Bronchial epithelial cell (primary cell): Measurements from ENCODE around the gene PPM1F. TPM values are rescaled to one million over a fixed set of nuclear protein-coding genes. Genes with fewer than 3 reads are reported as not detected.

Experiments
- DNase-seq: peaks from one replicate; pipeline ENCODE4 v3.0.0-alpha.2; 2010; ENCODE audit warnings: low read depth
- FAIRE-seq: peaks from 2 replicates; lab custom pipeline; 2011; peaks lifted over from hg19 to GRCh38; lab: Jason Lieb, UNC
- H3K27me3 ChIP-seq: 2 replicates; pipeline ENCODE4 v1.5.1; 2011; ENCODE audit warnings: low read length; ENCODE audit not compliant: control insufficient read depth, insufficient read depth
- H3K36me3 ChIP-seq: 2 replicates; pipeline ENCODE4 v1.5.1; 2011; ENCODE audit warnings: low read length; ENCODE audit not compliant: control insufficient read depth, insufficient read depth
- H3K4me3 ChIP-seq: 2 replicates; pipeline ENCODE4 v1.5.1; 2011; ENCODE audit warnings: mild to moderate bottlenecking, low read depth, low read length, control low read depth
- CTCF ChIP-seq: IDR thresholded peaks from 2 replicates; pipeline ENCODE4 v1.5.1; 2011; ENCODE audit warnings: mild to moderate bottlenecking, moderate library complexity, low read length, control low read depth, inconsistent platforms; ENCODE audit not compliant: insufficient read depth, severe bottlenecking
- total RNA-seq: library from RNA; depleted of rRNA; stranded (reverse); fragments of >200 nt; gene quantifications from 2 replicates; pipeline ENCODE4 v1.2.1, GENCODE V29; 2014

Gene PPM1F
- total RNA-seq = 16.1 and 17.9 TPM in 2 replicates

- no peaks in the 10 kb centered on the region for H3K27me3 ChIP-seq
- no peaks in the 10 kb centered on the region for H3K36me3 ChIP-seq
- DNase-seq (peak; percentile 54), FAIRE-seq (no peak)
- peak within 1 kb of the TSS; percentile 85 for H3K4me3 ChIP-seq
- peak; percentile 79 for TF ChIP-seq CTCF
Observed at GRCh38 chr22:21952586-21953571, at the start of gene PPM1F. Gene PPM1F, minus strand, starts transcription at chr22:21952848. Its CDS starts 6,800 bp downstream, at chr22:21946048.

- no peak for FAIRE-seq
- no peaks in the 10 kb centered on the region for H3K36me3 ChIP-seq
- TF ChIP-seq CTCF = no peak
Observed at GRCh38 chr22:22001664-22002525, 49.2 kb upstream of the PPM1F start.

GRCh38 chr22:21998595-21999247 lies 46.1 kb upstream of the PPM1F start:
- no peak for FAIRE-seq
- Histone ChIP-seq H3K36me3 (no peaks in the 10 kb centered on the region), H3K4me3 (no peak overlapping the region), H3K27me3 (no peaks in the 10 kb centered on the region)
- no peak for DNase-seq
- TF ChIP-seq CTCF = no peak

More at GRCh38 chr22:22001664-22002525, 49.2 kb upstream of the PPM1F start:
- no peak overlapping the region for H3K4me3 ChIP-seq
- no peaks in the 10 kb centered on the region for H3K27me3 ChIP-seq
- no peak for DNase-seq

GRCh38 chr22:21996175-21996720 lies 43.6 kb upstream of the PPM1F start:
- FAIRE-seq = no peak
- no peak for DNase-seq
- H3K4me3 ChIP-seq = no peak overlapping the region
- H3K36me3 ChIP-seq = no peaks in the 10 kb centered on the region
- H3K27me3 ChIP-seq = no peaks in the 10 kb centered on the region
- TF ChIP-seq CTCF = no peak

- TF ChIP-seq CTCF = no peak
- Histone ChIP-seq H3K27me3 (no peaks in the 10 kb centered on the region), H3K4me3 (no peak overlapping the region), H3K36me3 (no peaks in the 10 kb centered on the region)
- peak; percentile 13 for FAIRE-seq
- no peak for DNase-seq
Observed at GRCh38 chr22:21995660-21996059, 43.0 kb upstream of the PPM1F start.
